Nephron (organoid): ENCODE measurements around the gene PCARE.

Source experiments
- H3K27ac Mint-ChIP-seq, 3 experiments: 2 replicates each; pipeline ENCODE4 v1.8.0; 2020; ENCODE audit warnings: mixed read lengths in 3 of 3, mild to moderate bottlenecking in 2 of 3, moderate library complexity in 1 of 3
- H3K27me3 Mint-ChIP-seq: 2 replicates; pipeline ENCODE4 v1.8.0; 2021; ENCODE audit warnings: low read depth, mild to moderate bottlenecking, moderate library complexity, mixed read lengths
- H3K36me3 Mint-ChIP-seq: 2 replicates; pipeline ENCODE4 v1.8.0; 2020; ENCODE audit warnings: low read depth, mixed read lengths
- H3K4me1 Mint-ChIP-seq: 2 replicates; pipeline ENCODE4 v1.8.0; 2020; ENCODE audit warnings: mixed read lengths
- H3K4me3 Mint-ChIP-seq, 3 experiments: 2 replicates each; pipeline ENCODE4 v1.8.0; 2020; ENCODE audit warnings: mild to moderate bottlenecking in 3 of 3, mixed read lengths in 3 of 3, moderate library complexity in 2 of 3
- H3K9me3 Mint-ChIP-seq: 2 replicates; pipeline ENCODE4 v1.8.0; 2020; ENCODE audit warnings: mixed read lengths
- CTCF ChIP-seq, 3 experiments: fragments of 200-600 bp; sonication (generic); IDR thresholded peaks; one replicate each; pipeline ENCODE4 v1.5.0; 2021; ENCODE audit warnings: antibody characterized with exemption in 3 of 3; ENCODE audit not compliant: unreplicated experiment in 3 of 3

The PCARE gene

GRCh38 chr2:29084554-29084953 lies 10.2 kb upstream of the PCARE start:
- Mint-ChIP-seq H3K9me3 (peaks cover 4% of the 10 kb centered on the region), H3K4me3 (no peak overlapping the region), H3K36me3 (no peaks in the 10 kb centered on the region), H3K27ac (no peak overlapping the region), H3K27me3 (peaks cover 4% of the 10 kb centered on the region), H3K4me1 (no peaks in the 10 kb centered on the region)
- TF ChIP-seq CTCF (IDR thresholded peaks at IDR 0.05; ENCODE audit: unreplicated experiment in 3 of 3) = no peak

GRCh38 chr2:29082804-29083495 lies 8.6 kb upstream of the PCARE start:
- Mint-ChIP-seq H3K27me3 (peaks cover 4% of the 10 kb centered on the region), H3K36me3 (no peaks in the 10 kb centered on the region), H3K4me3 (no peak overlapping the region), H3K27ac (no peak overlapping the region), H3K9me3 (peaks cover 7% of the 10 kb centered on the region), H3K4me1 (no peaks in the 10 kb centered on the region)
- TF ChIP-seq CTCF (IDR thresholded peaks at IDR 0.05; ENCODE audit: unreplicated experiment in 3 of 3) = no peak

- H3K4me3 Mint-ChIP-seq = no peak overlapping the region
- H3K36me3 Mint-ChIP-seq = no peaks in the 10 kb centered on the region
- TF ChIP-seq CTCF (IDR thresholded peaks at IDR 0.05; ENCODE audit: unreplicated experiment in 3 of 3) = no peak
- H3K4me1 Mint-ChIP-seq = peaks cover 3% of the 10 kb centered on the region
- no peak overlapping the region for H3K27ac Mint-ChIP-seq
- no peaks in the 10 kb centered on the region for H3K27me3 Mint-ChIP-seq
- H3K9me3 Mint-ChIP-seq = peaks cover 7% of the 10 kb centered on the region
Measured at GRCh38 chr2:29080886-29081743, 6.8 kb upstream of the PCARE start.

GRCh38 chr2:29079887-29080286 lies 5.6 kb upstream of the PCARE start:
- H3K9me3 Mint-ChIP-seq = peaks cover 7% of the 10 kb centered on the region
- H3K36me3 Mint-ChIP-seq = no peaks in the 10 kb centered on the region
- no peak overlapping the region for H3K27ac Mint-ChIP-seq
- peaks cover 6% of the 10 kb centered on the region for H3K4me1 Mint-ChIP-seq
- no peaks in the 10 kb centered on the region for H3K27me3 Mint-ChIP-seq
- no peak for TF ChIP-seq CTCF (IDR thresholded peaks at IDR 0.05; ENCODE audit: unreplicated experiment in 3 of 3)
- no peak overlapping the region for H3K4me3 Mint-ChIP-seq

GRCh38 chr2:29075894-29076705 lies 1.8 kb upstream of the PCARE start:
- Mint-ChIP-seq H3K9me3 (peaks cover 4% of the 10 kb centered on the region), H3K36me3 (no peaks in the 10 kb centered on the region), H3K4me1 (peaks cover 31% of the 10 kb centered on the region), H3K27ac (no peak overlapping the region), H3K27me3 (peaks cover 9% of the 10 kb centered on the region), H3K4me3 (no peak overlapping the region)
- TF ChIP-seq CTCF (IDR thresholded peaks at IDR 0.05; ENCODE audit: unreplicated experiment in 3 of 3) = no peak
